Neural crest cell (in vitro differentiated cells): Measurements from ENCODE around the gene GLRX. TPM values are rescaled to one million over a fixed set of nuclear protein-coding genes. Genes with fewer than 3 reads are reported as not detected.
A peak's percentile ranks its signal among the peaks of the same experiment; 100 is the strongest.
"Not testable (repeated sequence)": the region's sequence is repeated elsewhere in the genome, so short reads cannot be mapped to it uniquely, and the experiment has no call there.

Source experiments
- DNase-seq: peaks from one replicate; pipeline ENCODE4 v3.0.0; 2021; ENCODE audit warnings: low read depth, mixed read lengths, low spot score
- H3K27ac Mint-ChIP-seq: one replicate; pipeline ENCODE4 v1.8.0; 2021; ENCODE audit warnings: mild to moderate bottlenecking, mixed read lengths; ENCODE audit not compliant: unreplicated experiment
- H3K27me3 Mint-ChIP-seq: 2 replicates; pipeline ENCODE4 v1.8.0; 2021; ENCODE audit warnings: low read depth, mild to moderate bottlenecking, mixed read lengths
- H3K36me3 Mint-ChIP-seq: 2 replicates; pipeline ENCODE4 v1.8.0; 2021; ENCODE audit warnings: low read depth, mild to moderate bottlenecking, mixed read lengths
- H3K4me1 Mint-ChIP-seq: 2 replicates; pipeline ENCODE4 v1.8.0; 2021; ENCODE audit warnings: mixed read lengths
- H3K4me3 Mint-ChIP-seq: one replicate; pipeline ENCODE4 v1.8.0; 2021; ENCODE audit warnings: mild to moderate bottlenecking, mixed read lengths
- H3K9me3 Mint-ChIP-seq: 2 replicates; pipeline ENCODE4 v1.8.0; 2021; ENCODE audit warnings: mixed read lengths
- CTCF ChIP-seq: fragments of 200-600 bp; sonication (generic); conservative IDR thresholded peaks from 2 replicates; pipeline ENCODE4 v1.5.0; 2021; ENCODE audit warnings: antibody characterized with exemption, mild to moderate bottlenecking
- total RNA-seq: library from RNA; stranded (reverse); gene quantifications from 2 replicates; pipeline ENCODE4 v1.2.1, GENCODE V29; 2021

GLRX gene
- total RNA-seq, 1 donor from 2014 or later = 10.3 TPM

GRCh38 chr5:95838001-95838520 lies 15.5 kb upstream of the GLRX start:
- Mint-ChIP-seq H3K36me3 (no peaks in the 10 kb centered on the region), H3K9me3 (peaks cover 3% of the 10 kb centered on the region), H3K27ac (no peak overlapping the region), H3K4me1 (peaks cover 14% of the 10 kb centered on the region), H3K4me3 (no peak overlapping the region), H3K27me3 (no peaks in the 10 kb centered on the region)
- DNase-seq = no peak
- no peak for TF ChIP-seq CTCF

GRCh38 chr5:95837492-95837891 lies 15.0 kb upstream of the GLRX start:
- H3K9me3 Mint-ChIP-seq = peaks cover 3% of the 10 kb centered on the region
- no peak overlapping the region for H3K4me3 Mint-ChIP-seq
- DNase-seq = no peak
- H3K27ac Mint-ChIP-seq = no peak overlapping the region
- H3K36me3 Mint-ChIP-seq = no peaks in the 10 kb centered on the region
- H3K27me3 Mint-ChIP-seq = no peaks in the 10 kb centered on the region
- peaks cover 14% of the 10 kb centered on the region for H3K4me1 Mint-ChIP-seq
- no peak for TF ChIP-seq CTCF

DNA sequence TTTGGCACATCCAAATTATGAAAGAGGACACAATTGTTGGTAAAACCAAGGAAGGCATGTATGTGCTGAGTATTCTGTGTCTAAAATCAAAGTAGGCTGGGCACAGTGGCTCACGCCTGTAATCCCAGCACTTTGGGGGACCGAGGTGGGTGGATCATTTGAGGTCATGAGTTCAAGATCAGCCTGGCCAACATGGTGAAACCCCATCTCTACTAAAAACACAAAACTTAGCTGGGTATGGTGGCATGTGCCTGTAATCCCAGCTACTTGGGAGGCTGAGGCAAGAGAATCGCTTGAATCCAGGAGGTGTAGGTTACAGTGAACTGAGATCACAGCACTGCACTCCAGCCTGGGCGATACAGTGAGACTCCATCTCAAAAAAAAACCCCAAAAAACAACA lies 14.4 kb upstream of the GLRX start:
- not testable (repeated sequence) for H3K27me3 Mint-ChIP-seq, H3K27ac Mint-ChIP-seq, DNase-seq, H3K9me3 Mint-ChIP-seq, H3K4me3 Mint-ChIP-seq, H3K36me3 Mint-ChIP-seq
- H3K4me1 Mint-ChIP-seq = peaks cover 14% of the 10 kb centered on the region

DNA sequence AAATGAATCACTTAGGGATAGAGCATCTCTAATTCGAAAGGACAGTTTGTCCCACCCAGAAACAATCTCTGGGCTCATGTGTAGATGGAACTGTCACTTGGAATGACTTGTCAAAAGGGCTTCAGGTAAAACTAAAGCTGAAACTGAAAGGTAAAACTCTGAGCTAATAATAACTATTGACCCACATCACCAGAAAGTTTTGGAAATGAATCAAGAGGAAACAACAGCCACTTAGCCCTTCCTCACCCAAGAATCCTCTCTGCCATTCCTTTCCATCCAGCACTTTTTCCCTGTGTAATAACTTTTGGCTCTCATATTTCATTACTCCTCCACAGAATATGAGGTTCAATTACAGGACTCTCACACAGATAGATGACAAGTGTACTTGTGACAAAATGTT lies 14.0 kb upstream of the GLRX start:
- H3K36me3 Mint-ChIP-seq = no peaks in the 10 kb centered on the region
- H3K4me1 Mint-ChIP-seq = peaks cover 14% of the 10 kb centered on the region
- H3K4me3 Mint-ChIP-seq = no peak overlapping the region
- no peaks in the 10 kb centered on the region for H3K27me3 Mint-ChIP-seq
- peaks cover 3% of the 10 kb centered on the region for H3K9me3 Mint-ChIP-seq
- no peak for TF ChIP-seq CTCF
- DNase-seq = no peak
- H3K27ac Mint-ChIP-seq = no peak overlapping the region

DNA sequence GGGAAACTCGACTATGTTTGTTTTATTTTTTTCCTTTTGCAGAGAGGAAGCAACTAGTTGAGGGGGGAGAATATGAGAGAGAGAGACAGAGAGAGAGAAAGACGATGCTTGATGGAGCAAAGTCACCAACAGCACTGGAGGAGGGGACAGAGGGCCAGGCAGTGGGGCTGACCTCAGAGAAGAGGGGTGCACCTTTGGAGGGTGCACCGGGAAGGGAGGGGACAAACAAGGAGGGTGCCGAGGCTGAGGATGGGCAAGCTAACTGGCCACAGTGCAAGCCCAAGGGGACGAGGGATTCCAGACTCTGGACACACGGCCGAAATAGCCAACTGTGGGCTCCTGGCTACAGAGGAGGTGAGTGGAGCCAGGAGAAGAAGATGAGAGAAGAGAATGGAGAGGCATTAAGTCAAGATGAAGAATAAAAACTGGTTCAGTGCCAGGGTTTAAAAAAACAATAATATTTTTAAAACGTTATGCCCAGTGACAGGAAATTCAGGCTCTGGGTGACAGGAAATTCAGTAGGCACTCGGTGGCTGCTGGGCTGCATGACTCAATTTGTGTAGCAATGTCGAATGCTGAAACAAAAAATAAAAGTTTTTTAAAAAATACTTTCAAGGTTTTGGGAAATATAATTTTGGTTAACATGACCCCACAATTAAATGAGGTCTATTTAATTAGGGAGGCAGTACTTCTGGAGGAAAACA lies 13.3 kb upstream of the GLRX start:
- no peaks in the 10 kb centered on the region for H3K27me3 Mint-ChIP-seq
- H3K4me1 Mint-ChIP-seq = peaks cover 14% of the 10 kb centered on the region
- peaks cover 3% of the 10 kb centered on the region for H3K9me3 Mint-ChIP-seq
- no peak overlapping the region for H3K27ac Mint-ChIP-seq
- H3K36me3 Mint-ChIP-seq = no peaks in the 10 kb centered on the region
- no peak for DNase-seq
- no peak for TF ChIP-seq CTCF
- H3K4me3 Mint-ChIP-seq = no peak overlapping the region

- DNase-seq = no peak
- Mint-ChIP-seq H3K27me3 (no peaks in the 10 kb centered on the region), H3K4me3 (peak overlapping the region; percentile 47), H3K36me3 (no peaks in the 10 kb centered on the region), H3K27ac (no peak overlapping the region), H3K4me1 (peaks cover 14% of the 10 kb centered on the region), H3K9me3 (no peaks in the 10 kb centered on the region)
- TF ChIP-seq CTCF = no peak
These were observed 10.1 kb upstream of the GLRX start for GRCh38 chr5:95832664-95833063.
